ENCODE results near the gene ARRDC4. TPM values are rescaled to one million over a fixed set of nuclear protein-coding genes. Genes with fewer than 3 reads are reported as not detected.

ARRDC4 gene
- total RNA-seq, 1 experiment from 2014 or later = 8.7 TPM

DNA sequence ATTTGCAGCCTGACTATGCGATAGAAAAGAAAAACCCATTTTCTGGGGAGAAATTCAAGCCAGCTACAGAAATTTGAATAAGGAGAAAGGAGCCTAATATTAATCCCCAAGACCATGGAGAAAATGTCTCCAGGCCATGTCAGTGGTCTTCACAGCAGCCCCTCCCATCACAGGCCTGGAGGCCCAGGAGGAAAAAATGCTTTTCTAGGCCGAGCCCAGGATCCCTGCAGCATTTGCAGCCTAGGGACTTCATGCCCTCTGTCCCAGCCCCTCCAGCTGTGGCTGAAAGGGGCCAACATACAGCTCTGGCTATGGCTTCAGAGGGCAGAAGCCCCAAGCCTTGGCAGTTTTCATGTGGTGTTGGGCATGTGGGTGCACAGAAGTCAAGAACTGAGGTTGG is 26.3 kb downstream of the ARRDC4 start:
- TF ChIP-seq, protein P1, sequence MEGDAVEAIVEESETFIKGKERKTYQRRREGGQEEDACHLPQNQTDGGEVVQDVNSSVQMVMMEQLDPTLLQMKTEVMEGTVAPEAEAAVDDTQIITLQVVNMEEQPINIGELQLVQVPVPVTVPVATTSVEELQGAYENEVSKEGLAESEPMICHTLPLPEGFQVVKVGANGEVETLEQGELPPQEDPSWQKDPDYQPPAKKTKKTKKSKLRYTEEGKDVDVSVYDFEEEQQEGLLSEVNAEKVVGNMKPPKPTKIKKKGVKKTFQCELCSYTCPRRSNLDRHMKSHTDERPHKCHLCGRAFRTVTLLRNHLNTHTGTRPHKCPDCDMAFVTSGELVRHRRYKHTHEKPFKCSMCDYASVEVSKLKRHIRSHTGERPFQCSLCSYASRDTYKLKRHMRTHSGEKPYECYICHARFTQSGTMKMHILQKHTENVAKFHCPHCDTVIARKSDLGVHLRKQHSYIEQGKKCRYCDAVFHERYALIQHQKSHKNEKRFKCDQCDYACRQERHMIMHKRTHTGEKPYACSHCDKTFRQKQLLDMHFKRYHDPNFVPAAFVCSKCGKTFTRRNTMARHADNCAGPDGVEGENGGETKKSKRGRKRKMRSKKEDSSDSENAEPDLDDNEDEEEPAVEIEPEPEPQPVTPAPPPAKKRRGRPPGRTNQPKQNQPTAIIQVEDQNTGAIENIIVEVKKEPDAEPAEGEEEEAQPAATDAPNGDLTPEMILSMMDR (conservative IDR thresholded peaks at IDR 0.05) = no peak
- H2AFZ ChIP-seq (ENCODE audit: low read length) = no peak overlapping the region
- no peak overlapping the region for H3K56ac ChIP-seq (ENCODE audit: insufficient read length, low read depth, low read length)
- no peak overlapping the region for H3K4me2 ChIP-seq (ENCODE audit: insufficient read depth, insufficient read length, low read length)
- no peak overlapping the region for H3K23ac ChIP-seq (ENCODE audit: insufficient read length, low read depth, low read length)
- Mint-ChIP-seq H3K27ac (no peak overlapping the region), H3K4me3 (no peak overlapping the region), H3K4me1 (no peaks in the 10 kb centered on the region), H3K36me3 (ENCODE audit: insufficient read depth in 1 of 3, low read depth in 3 of 3) (peaks cover 9 to 19% (median 19%) of the 10 kb centered on the region in 3 experiments), H3K9me3 (peaks cover 23 to 25% of the 10 kb centered on the region in 2 experiments), H3K27me3 (ENCODE audit: low read depth) (peaks cover 1% of the 10 kb centered on the region; the same call in 1 of the 2 replicates)
- no peak overlapping the region for H3K9ac ChIP-seq (ENCODE audit: extremely low read depth, insufficient read length, low read length)
- no peak overlapping the region for H3K18ac ChIP-seq (ENCODE audit: insufficient read length, low read depth, low read length)
- no peaks in the 10 kb centered on the region for H3K23me2 ChIP-seq (ENCODE audit: insufficient read length, low read depth, low read length, poor library complexity, severe bottlenecking)
- no peak overlapping the region for H2BK120ac ChIP-seq (ENCODE audit: low read depth, low read length, poor library complexity, severe bottlenecking)
- no peak overlapping the region for H2BK5ac ChIP-seq (ENCODE audit: insufficient read length, low read length)
- H3K27ac ChIP-seq (ENCODE audit: insufficient read length, low read depth, low read length) = no peak overlapping the region
- H3K9me3 ChIP-seq (ENCODE audit: control insufficient read depth, low read depth, low read length) = no peaks in the 10 kb centered on the region
- no peak overlapping the region for H4K91ac ChIP-seq (ENCODE audit: insufficient read length, low read depth, low read length)
- H2BK12ac ChIP-seq (ENCODE audit: insufficient read length, low read depth, low read length) = no peak overlapping the region
- no peak for DNase-seq
- no peak overlapping the region for H2AK5ac ChIP-seq (ENCODE audit: insufficient read length, low read length)
- H3K14ac ChIP-seq (ENCODE audit: insufficient read depth, low read length) = no peak overlapping the region
- no peak overlapping the region for H2BK15ac ChIP-seq (ENCODE audit: low read depth, low read length)
- no peak overlapping the region for H2BK20ac ChIP-seq (ENCODE audit: low read depth, low read length, poor library complexity, severe bottlenecking)
- WGBS (ENCODE audit: extremely low coverage, insufficient read length, low lambda C conversion rate) = no CpG with 5 or more reads among the region's 2 CpGs
- H3K27me3 ChIP-seq (ENCODE audit: insufficient read depth, low read length) = no peaks in the 10 kb centered on the region
- H3K79me2 ChIP-seq (ENCODE audit: insufficient read depth, low read length) = no peaks in the 10 kb centered on the region
- no peak overlapping the region for H3T11ph ChIP-seq (ENCODE audit: low read length)
- no peaks in the 10 kb centered on the region for H3K4me1 ChIP-seq (ENCODE audit: insufficient read depth, low read length)
- H4K5ac ChIP-seq (ENCODE audit: insufficient read length, low read depth, low read length) = no peak overlapping the region
- no peak overlapping the region for H3K4ac ChIP-seq (ENCODE audit: low read depth, low read length)
- no peaks in the 10 kb centered on the region for H4K20me1 ChIP-seq (ENCODE audit: control insufficient read depth, insufficient read depth, insufficient read length)
- no peaks in the 10 kb centered on the region for H3K79me1 ChIP-seq (ENCODE audit: insufficient read depth, low read depth, low read length, poor library complexity, severe bottlenecking)
- no peak overlapping the region for H4K8ac ChIP-seq (replicated peaks; ENCODE audit: insufficient read length, low read depth, low read length)
